GM23338 (cell line): ENCODE results near the gene TUBB1.

Source experiments
- CREB1 ChIP-seq: fragments of 250-450 bp; sonication (Bioruptor Pico); IDR thresholded peaks from 2 replicates; pipeline ENCODE4 v1.5.0; 2020; ENCODE audit warnings: low read depth, mild to moderate bottlenecking, moderate library complexity
- CTCF ChIP-seq, 2 experiments: fragments of 200-600 bp in 1 of 2; sonication (generic) in 1 of 2; conservative IDR thresholded peaks; 2 replicates each; pipeline versions ENCODE4 v1.5.1 to v1.6.1; 2016 to 2017; ENCODE audit warnings: antibody characterized with exemption in 2 of 2, low read depth in 2 of 2, mild to moderate bottlenecking in 2 of 2, moderate library complexity in 1 of 2
- ETS1 ChIP-seq: IDR thresholded peaks from 2 replicates; pipeline ENCODE4 v1.6.1; 2016; ENCODE audit warnings: antibody characterized with exemption
- EZH2 ChIP-seq: fragments of 200-600 bp; sonication (generic); IDR thresholded peaks from one replicate; pipeline ENCODE4 v1.8.0; 2017; ENCODE audit warnings: antibody characterized with exemption, mild to moderate bottlenecking, low read depth; ENCODE audit not compliant: unreplicated experiment
- EZH2phosphoT487 ChIP-seq: fragments of 200-600 bp; sonication (generic); IDR thresholded peaks from one replicate; pipeline ENCODE4 v1.8.1; 2018; ENCODE audit warnings: antibody characterized with exemption; ENCODE audit not compliant: unreplicated experiment
- POLR2AphosphoS5 ChIP-seq: IDR thresholded peaks from 2 replicates; pipeline ENCODE4 v1.6.1; 2016; ENCODE audit warnings: antibody characterized with exemption, low read depth
- REST ChIP-seq: IDR thresholded peaks from one replicate; pipeline ENCODE4 v1.6.1; 2018; ENCODE audit warnings: antibody characterized with exemption; ENCODE audit not compliant: unreplicated experiment
- ZNF331 ChIP-seq: fragments of 250-450 bp; sonication (Bioruptor Pico); IDR thresholded peaks from 2 replicates; pipeline ENCODE4 v1.5.0; 2020; ENCODE audit warnings: low read depth, mild to moderate bottlenecking, moderate library complexity

- TF ChIP-seq EZH2 = no peak
- TF ChIP-seq CTCF (conservative IDR thresholded peaks at IDR 0.05; ENCODE audit: low read depth in 2 of 2) = no peak
- no peak for TF ChIP-seq ZNF331 (CRISPR knock-in tag)
- TF ChIP-seq POLR2AphosphoS5 = no peak
- TF ChIP-seq REST = no peak
- no peak for TF ChIP-seq ETS1
- TF ChIP-seq EZH2phosphoT487 = no peak
- TF ChIP-seq CREB1 (CRISPR knock-in tag) = no peak
Measured at GRCh38 chr20:58973179-58973578, 46.0 kb upstream of the TUBB1 start.
